ENCODE measurements around the gene ICAM1.
"Not testable (repeated sequence)": the region's sequence is repeated elsewhere in the genome, so short reads cannot be mapped to it uniquely, and the experiment has no call there.

ICAM1 gene

DNA sequence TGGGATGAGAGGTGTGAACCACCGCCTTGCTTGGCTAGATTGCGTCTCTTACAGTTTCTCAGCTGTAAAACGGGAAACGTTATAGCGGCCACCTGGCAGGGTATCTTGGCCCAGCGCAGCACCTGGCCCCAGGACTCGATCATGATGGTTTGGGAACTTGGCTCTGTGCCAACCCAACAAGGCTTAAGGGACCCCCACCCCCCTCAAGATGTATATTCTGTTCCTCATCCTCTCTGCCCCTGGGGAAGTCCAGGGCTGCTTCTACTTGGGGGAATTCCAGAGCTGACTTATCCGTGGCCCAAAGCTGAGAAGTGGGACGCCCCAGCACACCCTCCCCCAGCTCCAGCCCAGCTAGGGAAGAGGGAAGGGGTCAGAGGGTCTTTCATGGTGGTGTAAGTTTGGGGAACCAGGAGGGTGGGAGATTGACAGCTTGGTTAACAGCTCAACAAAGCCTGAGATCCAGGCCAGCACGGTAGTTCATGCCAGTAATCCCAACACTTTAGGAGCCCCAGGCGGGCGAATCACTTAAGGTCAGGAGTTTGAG, 695 bp downstream of the ICAM1 start:
- no peak overlapping the region for H3K4me3 ChIP-seq (ENCODE audit: insufficient read depth, low read depth, low read length)
- H3K4me1 ChIP-seq (ENCODE audit: control insufficient read depth, insufficient read depth, low read length) = no peaks in the 10 kb centered on the region
- 68 to 71% methylated on average over 12 of the region's 12 CpGs for WGBS, 2 experiments
- no peaks in the 10 kb centered on the region for H3K36me3 ChIP-seq (ENCODE audit: control insufficient read depth, insufficient read depth, low read length)
- no peaks in the 10 kb centered on the region for H3K9me3 ChIP-seq (ENCODE audit: control insufficient read depth, low read length)
- H3K27me3 ChIP-seq (ENCODE audit: control insufficient read depth, insufficient read depth, low read length, poor library complexity, severe bottlenecking) = peaks cover 38% of the 10 kb centered on the region
- H3K27ac ChIP-seq (ENCODE audit: insufficient read depth, low read depth, low read length, poor library complexity, severe bottlenecking) = no peak overlapping the region

GRCh38 chr19:10274589-10274988, 3.7 kb downstream of the ICAM1 start:
- Histone ChIP-seq H3K4me1 (ENCODE audit: control insufficient read depth, insufficient read depth, low read length) (no peaks in the 10 kb centered on the region), H3K27me3 (ENCODE audit: control insufficient read depth, insufficient read depth, low read length, poor library complexity, severe bottlenecking) (peaks cover 32% of the 10 kb centered on the region), H3K36me3 (ENCODE audit: control insufficient read depth, insufficient read depth, low read length) (no peaks in the 10 kb centered on the region), H3K9me3 (ENCODE audit: control insufficient read depth, low read length) (no peaks in the 10 kb centered on the region), H3K4me3 (ENCODE audit: insufficient read depth, low read depth, low read length) (no peak overlapping the region), H3K27ac (ENCODE audit: insufficient read depth, low read depth, low read length, poor library complexity, severe bottlenecking) (no peak overlapping the region)
- 90 to 92% methylated on average over 10 of the region's 10 CpGs for WGBS, 2 experiments

- Histone ChIP-seq H3K27me3 (ENCODE audit: control insufficient read depth, insufficient read depth, low read length, poor library complexity, severe bottlenecking) (no peaks in the 10 kb centered on the region), H3K36me3 (ENCODE audit: control insufficient read depth, insufficient read depth, low read length) (no peaks in the 10 kb centered on the region), H3K27ac (ENCODE audit: insufficient read depth, low read depth, low read length, poor library complexity, severe bottlenecking) (no peak overlapping the region), H3K9me3 (ENCODE audit: control insufficient read depth, low read length) (no peaks in the 10 kb centered on the region), H3K4me1 (ENCODE audit: control insufficient read depth, insufficient read depth, low read length) (no peaks in the 10 kb centered on the region), H3K4me3 (ENCODE audit: insufficient read depth, low read depth, low read length) (no peak overlapping the region)
- WGBS, 2 experiments = 93% methylated on average over 8 to 9 of the region's 9 CpGs
Observed at GRCh38 chr19:10277795-10278589, 7.1 kb downstream of the ICAM1 start.

- 91 to 94% methylated on average over 1 of the region's 1 CpG for WGBS, 2 experiments
- Histone ChIP-seq H3K27ac (ENCODE audit: insufficient read depth, low read depth, low read length, poor library complexity, severe bottlenecking) (no peak overlapping the region), H3K4me3 (ENCODE audit: insufficient read depth, low read depth, low read length) (no peak overlapping the region), H3K9me3 (ENCODE audit: control insufficient read depth, low read length) (no peaks in the 10 kb centered on the region), H3K27me3 (ENCODE audit: control insufficient read depth, insufficient read depth, low read length, poor library complexity, severe bottlenecking) (no peaks in the 10 kb centered on the region), H3K36me3 (ENCODE audit: control insufficient read depth, insufficient read depth, low read length) (no peaks in the 10 kb centered on the region), H3K4me1 (ENCODE audit: control insufficient read depth, insufficient read depth, low read length) (no peaks in the 10 kb centered on the region)
Observed at GRCh38 chr19:10278935-10279334, 8.0 kb downstream of the ICAM1 start.

DNA sequence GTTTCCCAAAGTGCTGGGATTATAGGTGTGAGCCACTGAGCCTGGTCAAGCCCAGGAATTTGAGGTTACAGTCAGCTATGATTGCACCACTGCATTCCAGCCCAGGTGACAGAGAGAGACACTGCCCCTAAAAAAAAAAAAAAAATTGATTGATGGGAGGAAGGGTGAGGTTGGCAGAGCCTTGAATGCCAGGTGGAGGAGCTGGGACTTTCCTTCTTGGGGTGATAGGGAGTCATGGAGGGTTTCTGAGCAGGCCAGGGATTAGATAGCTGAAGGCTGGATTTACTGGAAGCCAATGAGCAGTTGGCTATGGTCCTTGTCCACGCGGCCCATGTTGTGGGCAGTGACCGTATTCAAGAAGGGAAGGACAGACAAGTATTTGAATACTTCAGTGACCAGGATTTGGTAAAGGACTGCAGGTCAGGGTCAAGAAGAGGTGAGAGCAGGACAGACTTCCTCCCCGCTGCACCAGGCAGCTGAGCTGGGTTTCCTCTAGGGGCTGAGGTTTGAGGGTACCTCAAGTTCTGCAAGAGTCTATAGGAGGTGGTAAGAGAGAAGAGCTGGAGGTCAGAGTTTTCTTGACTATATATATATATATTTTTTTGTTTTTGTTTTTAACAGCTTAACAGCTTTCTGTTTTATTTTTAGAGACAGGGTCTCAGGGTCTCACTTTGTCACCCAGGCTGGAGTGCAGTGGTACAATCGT, 9.0 kb downstream of the ICAM1 start:
- WGBS, 2 experiments = 88 to 91% methylated on average over 5 of the region's 5 CpGs
- H3K36me3 ChIP-seq (ENCODE audit: control insufficient read depth, insufficient read depth, low read length) = no peaks in the 10 kb centered on the region
- H3K9me3 ChIP-seq (ENCODE audit: control insufficient read depth, low read length) = no peaks in the 10 kb centered on the region
- H3K27ac ChIP-seq (ENCODE audit: insufficient read depth, low read depth, low read length, poor library complexity, severe bottlenecking) = no peak overlapping the region
- no peak overlapping the region for H3K4me3 ChIP-seq (ENCODE audit: insufficient read depth, low read depth, low read length)
- H3K27me3 ChIP-seq (ENCODE audit: control insufficient read depth, insufficient read depth, low read length, poor library complexity, severe bottlenecking) = no peaks in the 10 kb centered on the region
- H3K4me1 ChIP-seq (ENCODE audit: control insufficient read depth, insufficient read depth, low read length) = no peaks in the 10 kb centered on the region

DNA sequence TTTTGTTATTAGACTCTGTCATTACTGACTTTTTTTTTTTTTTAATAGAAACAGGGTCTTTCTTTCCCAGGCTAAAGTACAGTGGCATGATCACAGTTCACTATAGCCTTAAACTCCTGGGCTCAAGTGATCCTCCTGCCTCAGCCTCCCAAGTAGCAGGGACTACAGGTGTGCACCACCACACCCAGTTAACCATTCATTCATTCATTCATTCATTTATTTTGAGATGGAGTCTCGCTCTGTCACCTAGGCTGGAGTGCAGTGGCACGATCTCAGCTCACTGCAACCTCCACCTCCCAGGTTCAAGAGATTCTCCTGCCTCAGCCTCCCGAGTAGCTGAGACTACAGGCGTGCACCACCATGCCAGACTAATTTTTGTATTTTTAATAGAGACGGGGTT, 11.1 kb downstream of the ICAM1 start:
- not testable (repeated sequence) for H3K9me3 ChIP-seq (ENCODE audit: control insufficient read depth, low read length); H3K4me1 ChIP-seq (ENCODE audit: control insufficient read depth, insufficient read depth, low read length); H3K27ac ChIP-seq (ENCODE audit: insufficient read depth, low read depth, low read length, poor library complexity, severe bottlenecking); H3K4me3 ChIP-seq (ENCODE audit: insufficient read depth, low read depth, low read length); H3K36me3 ChIP-seq (ENCODE audit: control insufficient read depth, insufficient read depth, low read length)
- WGBS, 2 experiments = 89 to 92% methylated on average over 5 of the region's 5 CpGs
- H3K27me3 ChIP-seq (ENCODE audit: control insufficient read depth, insufficient read depth, low read length, poor library complexity, severe bottlenecking) = peaks cover 13% of the 10 kb centered on the region

DNA sequence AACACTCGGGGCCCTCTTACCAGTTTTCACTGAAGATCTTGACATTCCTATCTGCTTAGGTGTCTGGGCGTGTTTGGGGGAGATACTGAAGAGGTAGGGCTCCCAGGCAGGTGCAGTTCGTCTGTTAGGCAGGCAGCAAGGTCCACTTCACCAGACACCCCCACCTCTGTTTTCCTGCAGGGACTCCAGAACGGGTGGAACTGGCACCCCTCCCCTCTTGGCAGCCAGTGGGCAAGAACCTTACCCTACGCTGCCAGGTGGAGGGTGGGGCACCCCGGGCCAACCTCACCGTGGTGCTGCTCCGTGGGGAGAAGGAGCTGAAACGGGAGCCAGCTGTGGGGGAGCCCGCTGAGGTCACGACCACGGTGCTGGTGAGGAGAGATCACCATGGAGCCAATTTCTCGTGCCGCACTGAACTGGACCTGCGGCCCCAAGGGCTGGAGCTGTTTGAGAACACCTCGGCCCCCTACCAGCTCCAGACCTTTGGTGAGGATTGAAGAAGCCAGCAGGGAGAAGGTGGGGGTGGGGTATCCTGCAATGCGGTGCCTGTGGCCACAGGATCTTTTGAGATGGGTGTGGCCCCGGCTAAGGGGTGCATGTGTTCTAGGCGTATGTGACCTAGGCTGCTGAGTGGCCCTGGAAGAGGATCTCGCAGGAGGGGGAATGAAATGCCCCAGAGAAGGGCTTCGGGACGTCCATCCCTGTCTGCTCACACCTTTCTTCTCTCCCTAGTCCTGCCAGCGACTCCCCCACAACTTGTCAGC, 12.6 kb downstream of the ICAM1 start:
- H3K36me3 ChIP-seq (ENCODE audit: control insufficient read depth, insufficient read depth, low read length) = no peaks in the 10 kb centered on the region
- peaks cover 4% of the 10 kb centered on the region for H3K4me1 ChIP-seq (ENCODE audit: control insufficient read depth, insufficient read depth, low read length)
- WGBS, 2 experiments = 84 to 87% methylated on average over 23 of the region's 23 CpGs
- no peak overlapping the region for H3K27ac ChIP-seq (ENCODE audit: insufficient read depth, low read depth, low read length, poor library complexity, severe bottlenecking)
- peaks cover 28% of the 10 kb centered on the region for H3K27me3 ChIP-seq (ENCODE audit: control insufficient read depth, insufficient read depth, low read length, poor library complexity, severe bottlenecking)
- H3K9me3 ChIP-seq (ENCODE audit: control insufficient read depth, low read length) = no peaks in the 10 kb centered on the region
- H3K4me3 ChIP-seq (ENCODE audit: insufficient read depth, low read depth, low read length) = no peak overlapping the region

GRCh38 chr19:10284065-10284959, 13.4 kb downstream of the ICAM1 start:
- no peaks in the 10 kb centered on the region for H3K9me3 ChIP-seq (ENCODE audit: control insufficient read depth, low read length)
- H3K27ac ChIP-seq (ENCODE audit: insufficient read depth, low read depth, low read length, poor library complexity, severe bottlenecking) = no peak overlapping the region
- H3K4me1 ChIP-seq (ENCODE audit: control insufficient read depth, insufficient read depth, low read length) = peaks cover 4% of the 10 kb centered on the region
- 94% methylated on average over 34 of the region's 34 CpGs for WGBS, 2 experiments
- no peak overlapping the region for H3K4me3 ChIP-seq (ENCODE audit: insufficient read depth, low read depth, low read length)
- no peaks in the 10 kb centered on the region for H3K36me3 ChIP-seq (ENCODE audit: control insufficient read depth, insufficient read depth, low read length)
- H3K27me3 ChIP-seq (ENCODE audit: control insufficient read depth, insufficient read depth, low read length, poor library complexity, severe bottlenecking) = peaks cover 36% of the 10 kb centered on the region

DNA sequence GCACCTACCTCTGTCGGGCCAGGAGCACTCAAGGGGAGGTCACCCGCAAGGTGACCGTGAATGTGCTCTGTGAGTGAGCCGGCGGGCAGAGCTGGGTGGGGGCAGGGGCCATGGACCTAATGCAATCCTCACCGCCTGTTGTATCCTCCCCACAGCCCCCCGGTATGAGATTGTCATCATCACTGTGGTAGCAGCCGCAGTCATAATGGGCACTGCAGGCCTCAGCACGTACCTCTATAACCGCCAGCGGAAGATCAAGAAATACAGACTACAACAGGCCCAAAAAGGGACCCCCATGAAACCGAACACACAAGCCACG, 14.0 kb downstream of the ICAM1 start:
- Histone ChIP-seq H3K36me3 (ENCODE audit: control insufficient read depth, insufficient read depth, low read length) (no peaks in the 10 kb centered on the region), H3K4me3 (ENCODE audit: insufficient read depth, low read depth, low read length) (no peak overlapping the region), H3K27ac (ENCODE audit: insufficient read depth, low read depth, low read length, poor library complexity, severe bottlenecking) (no peak overlapping the region), H3K4me1 (ENCODE audit: control insufficient read depth, insufficient read depth, low read length) (peaks cover 5% of the 10 kb centered on the region), H3K9me3 (ENCODE audit: control insufficient read depth, low read length) (no peaks in the 10 kb centered on the region), H3K27me3 (ENCODE audit: control insufficient read depth, insufficient read depth, low read length, poor library complexity, severe bottlenecking) (peaks cover 42% of the 10 kb centered on the region)
- 94 to 95% methylated on average over 13 of the region's 13 CpGs for WGBS, 2 experiments

Data from ectodermal cell (in vitro differentiated cells).